AG09319 (cell line): ENCODE results near the gene GJB1.

ENCODE experiments used
- DNase-seq: peaks from one replicate; pipeline ENCODE4 v3.0.0-alpha.2; 2010; ENCODE audit warnings: low read depth; ENCODE audit errors: extremely low read depth
- TF ChIP-seq, protein P1 (sequence below): IDR thresholded peaks from 2 replicates; pipeline ENCODE4 v1.5.1; 2011; ENCODE audit warnings: low read depth, mild to moderate bottlenecking, inconsistent platforms, low read length, moderate library complexity

Gene GJB1

DNA sequence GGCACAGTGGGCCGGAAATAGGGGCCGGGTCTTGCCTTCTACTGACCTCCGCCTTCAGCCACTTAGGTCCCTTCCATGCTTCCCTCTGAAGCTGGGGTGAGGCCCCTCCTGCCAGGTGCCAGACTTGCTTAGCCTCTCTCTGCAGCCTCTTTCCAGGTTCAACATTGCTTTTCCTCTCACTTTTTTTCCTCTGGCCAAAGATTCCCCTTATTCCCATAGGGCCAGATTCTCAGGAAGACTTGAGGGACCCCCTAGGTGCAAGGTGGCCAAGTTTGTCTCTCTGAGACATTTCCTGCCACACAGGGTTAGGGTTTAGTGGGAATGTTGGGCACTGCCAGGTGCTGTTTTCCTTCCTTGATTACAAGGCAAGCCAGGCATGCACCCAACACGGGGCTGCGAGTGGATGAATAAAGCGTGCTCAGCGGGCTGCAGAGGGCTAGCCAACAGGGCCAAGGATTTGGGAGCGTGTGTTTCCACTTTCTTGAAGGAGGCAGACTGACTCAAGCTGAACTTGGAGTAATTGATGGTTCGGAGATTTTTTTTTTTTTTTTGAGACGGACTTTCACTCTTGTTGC, 7.6 kb upstream of the GJB1 start:
- TF ChIP-seq, protein P1, sequence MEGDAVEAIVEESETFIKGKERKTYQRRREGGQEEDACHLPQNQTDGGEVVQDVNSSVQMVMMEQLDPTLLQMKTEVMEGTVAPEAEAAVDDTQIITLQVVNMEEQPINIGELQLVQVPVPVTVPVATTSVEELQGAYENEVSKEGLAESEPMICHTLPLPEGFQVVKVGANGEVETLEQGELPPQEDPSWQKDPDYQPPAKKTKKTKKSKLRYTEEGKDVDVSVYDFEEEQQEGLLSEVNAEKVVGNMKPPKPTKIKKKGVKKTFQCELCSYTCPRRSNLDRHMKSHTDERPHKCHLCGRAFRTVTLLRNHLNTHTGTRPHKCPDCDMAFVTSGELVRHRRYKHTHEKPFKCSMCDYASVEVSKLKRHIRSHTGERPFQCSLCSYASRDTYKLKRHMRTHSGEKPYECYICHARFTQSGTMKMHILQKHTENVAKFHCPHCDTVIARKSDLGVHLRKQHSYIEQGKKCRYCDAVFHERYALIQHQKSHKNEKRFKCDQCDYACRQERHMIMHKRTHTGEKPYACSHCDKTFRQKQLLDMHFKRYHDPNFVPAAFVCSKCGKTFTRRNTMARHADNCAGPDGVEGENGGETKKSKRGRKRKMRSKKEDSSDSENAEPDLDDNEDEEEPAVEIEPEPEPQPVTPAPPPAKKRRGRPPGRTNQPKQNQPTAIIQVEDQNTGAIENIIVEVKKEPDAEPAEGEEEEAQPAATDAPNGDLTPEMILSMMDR: no peak
- no peak for DNase-seq

GRCh38 chrX:71216485-71216884, 6.5 kb upstream of the GJB1 start:
- no peak for DNase-seq
- TF ChIP-seq, protein P1: no peak

GRCh38 chrX:71217298-71217697, 5.7 kb upstream of the GJB1 start:
- TF ChIP-seq, protein P1: no peak
- no peak for DNase-seq

DNA sequence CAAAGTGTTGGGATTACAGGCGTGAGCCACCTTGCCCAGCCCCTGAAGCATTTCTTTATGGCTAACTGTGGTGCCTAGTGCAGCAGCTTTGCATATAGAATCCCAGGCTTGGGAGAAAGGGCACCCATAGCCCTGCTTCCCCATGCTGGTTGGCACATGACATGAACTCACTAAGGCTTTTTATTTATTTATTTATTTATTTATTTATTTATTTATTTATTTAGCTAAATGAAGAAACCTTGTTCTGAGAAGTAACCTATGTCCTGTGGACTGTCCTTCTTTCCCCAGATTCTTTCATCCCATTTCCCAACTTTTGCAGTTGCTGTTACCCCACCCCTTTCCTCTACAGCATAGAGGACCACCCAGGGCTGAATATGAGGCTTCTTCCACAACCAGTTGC, 1.9 kb upstream of the GJB1 start:
- TF ChIP-seq, protein P1: no peak
- no peak for DNase-seq

- DNase-seq: no peak
These were observed 1.2 kb downstream of the GJB1 start for GRCh38 chrX:71224098-71224708.

GRCh38 chrX:71225009-71225408, 2.0 kb downstream of the GJB1 start:
- DNase-seq: no peak

More at GRCh38 chrX:71224098-71224708, 1.2 kb downstream of the GJB1 start:
- TF ChIP-seq, protein P1: no peak

GRCh38 chrX:71225676-71226075, 2.7 kb downstream of the GJB1 start:
- TF ChIP-seq, protein P1: no peak

More at GRCh38 chrX:71225009-71225408, 2.0 kb downstream of the GJB1 start:
- TF ChIP-seq, protein P1: no peak

More at GRCh38 chrX:71225676-71226075, 2.7 kb downstream of the GJB1 start:
- no peak for DNase-seq
